ENCODE data around the gene PPP4R3A.

GRCh38 chr14:91417983-91418386 lies 92.1 kb downstream of the PPP4R3A start:
- TF ChIP-seq SUZ12 (IDR thresholded peaks at IDR 0.05; ENCODE audit: extremely low read depth, insufficient read depth, insufficient read length), result no peak
- TF ChIP-seq ZNF274 (IDR thresholded peaks at IDR 0.05; ENCODE audit: low read depth, low read length), result no peak
- TF ChIP-seq YY1 (IDR thresholded peaks at IDR 0.05; ENCODE audit: insufficient read depth, insufficient read length), result no peak

Measured in NT2/D1 (cell line).